H1 (cell line): ENCODE data around the gene MPHOSPH8.

Experiments
- BCL11A ChIP-seq, 2 experiments: IDR thresholded peaks; one replicate each; pipeline ENCODE4 v1.6.1; 2011; ENCODE audit warnings: low read depth in 2 of 2, low read length in 2 of 2, mild to moderate bottlenecking in 2 of 2
- CREB1 ChIP-seq: IDR thresholded peaks from 2 replicates; pipeline ENCODE4 v1.6.1; 2012; ENCODE audit warnings: inconsistent platforms
- EP300 ChIP-seq, 2 experiments: IDR thresholded peaks; 1 replicate in 1 of 2; 2 replicates in 1 of 2; pipeline ENCODE4 v1.6.1; 2011 to 2012; ENCODE audit warnings: low read depth in 2 of 2, low read length in 2 of 2, mild to moderate bottlenecking in 2 of 2, borderline replicate concordance in 1 of 2, inconsistent platforms in 1 of 2, moderate library complexity in 1 of 2
- GABPA ChIP-seq: IDR thresholded peaks from 2 replicates; pipeline ENCODE4 v1.6.1; 2011; ENCODE audit warnings: mild to moderate bottlenecking, low read length, moderate library complexity, borderline replicate concordance; ENCODE audit not compliant: insufficient read depth
- JUND ChIP-seq: IDR thresholded peaks from 2 replicates; pipeline ENCODE4 v1.6.1; 2011; ENCODE audit warnings: mild to moderate bottlenecking, improper control_type of control experiment, low read length
- POLR2A ChIP-seq, 2 experiments: IDR thresholded peaks; 1 replicate in 1 of 2; 2 replicates in 1 of 2; pipeline ENCODE4 v1.6.1; 2011; ENCODE audit warnings: low read depth in 2 of 2, low read length in 2 of 2, mild to moderate bottlenecking in 2 of 2; ENCODE audit errors: control extremely low read depth in 1 of 2
- TF ChIP-seq, protein P1 (sequence below), 3 experiments: IDR thresholded peaks; 1 replicate in 2 of 3; 2 replicates in 1 of 3; pipeline versions ENCODE4 v1.5.1 to v1.6.1; 2011; ENCODE audit warnings: low read length in 3 of 3, mild to moderate bottlenecking in 3 of 3, inconsistent platforms in 2 of 3, low read depth in 1 of 3, moderate library complexity in 1 of 3; ENCODE audit not compliant: insufficient read depth in 1 of 3; ENCODE audit errors: control extremely low read depth in 1 of 3
- TF ChIP-seq, protein P2 (sequence below): IDR thresholded peaks from 2 replicates; pipeline ENCODE4 v1.6.1; 2011; ENCODE audit warnings: low read depth, mild to moderate bottlenecking, low read length; ENCODE audit not compliant: insufficient read depth
- TF ChIP-seq, protein P3 (sequence below): IDR thresholded peaks from 2 replicates; pipeline ENCODE4 v1.6.1; 2012; ENCODE audit warnings: inconsistent platforms

DNA sequence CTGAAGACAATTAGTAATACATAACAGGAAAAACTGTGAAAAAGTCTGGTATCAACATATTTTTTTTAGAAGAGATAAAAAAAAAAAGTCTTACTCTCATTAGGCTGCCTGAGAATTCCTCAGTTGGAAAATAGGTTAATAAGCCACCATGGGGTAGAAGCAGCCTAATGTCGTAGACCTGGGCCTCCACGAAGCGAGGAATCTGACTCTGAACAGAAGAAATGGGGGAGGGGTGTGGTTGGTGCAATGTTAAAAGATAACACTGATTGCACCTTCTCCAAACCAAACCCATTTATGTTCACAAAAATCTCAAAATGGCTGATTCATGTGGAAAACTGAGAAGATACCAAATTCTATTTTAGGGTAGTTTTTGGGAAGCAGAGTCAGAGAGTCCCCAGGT, 62.4 kb downstream of the MPHOSPH8 start:
- TF ChIP-seq, protein P1, sequence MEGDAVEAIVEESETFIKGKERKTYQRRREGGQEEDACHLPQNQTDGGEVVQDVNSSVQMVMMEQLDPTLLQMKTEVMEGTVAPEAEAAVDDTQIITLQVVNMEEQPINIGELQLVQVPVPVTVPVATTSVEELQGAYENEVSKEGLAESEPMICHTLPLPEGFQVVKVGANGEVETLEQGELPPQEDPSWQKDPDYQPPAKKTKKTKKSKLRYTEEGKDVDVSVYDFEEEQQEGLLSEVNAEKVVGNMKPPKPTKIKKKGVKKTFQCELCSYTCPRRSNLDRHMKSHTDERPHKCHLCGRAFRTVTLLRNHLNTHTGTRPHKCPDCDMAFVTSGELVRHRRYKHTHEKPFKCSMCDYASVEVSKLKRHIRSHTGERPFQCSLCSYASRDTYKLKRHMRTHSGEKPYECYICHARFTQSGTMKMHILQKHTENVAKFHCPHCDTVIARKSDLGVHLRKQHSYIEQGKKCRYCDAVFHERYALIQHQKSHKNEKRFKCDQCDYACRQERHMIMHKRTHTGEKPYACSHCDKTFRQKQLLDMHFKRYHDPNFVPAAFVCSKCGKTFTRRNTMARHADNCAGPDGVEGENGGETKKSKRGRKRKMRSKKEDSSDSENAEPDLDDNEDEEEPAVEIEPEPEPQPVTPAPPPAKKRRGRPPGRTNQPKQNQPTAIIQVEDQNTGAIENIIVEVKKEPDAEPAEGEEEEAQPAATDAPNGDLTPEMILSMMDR (IDR thresholded peaks at IDR 0.05; ENCODE audit: control extremely low read depth in 1 of 3, insufficient read depth in 1 of 3, low read depth in 1 of 3, low read length in 3 of 3), result no peak
- TF ChIP-seq, protein P2, sequence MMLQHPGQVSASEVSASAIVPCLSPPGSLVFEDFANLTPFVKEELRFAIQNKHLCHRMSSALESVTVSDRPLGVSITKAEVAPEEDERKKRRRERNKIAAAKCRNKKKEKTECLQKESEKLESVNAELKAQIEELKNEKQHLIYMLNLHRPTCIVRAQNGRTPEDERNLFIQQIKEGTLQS, result no peak
- TF ChIP-seq, protein P3, sequence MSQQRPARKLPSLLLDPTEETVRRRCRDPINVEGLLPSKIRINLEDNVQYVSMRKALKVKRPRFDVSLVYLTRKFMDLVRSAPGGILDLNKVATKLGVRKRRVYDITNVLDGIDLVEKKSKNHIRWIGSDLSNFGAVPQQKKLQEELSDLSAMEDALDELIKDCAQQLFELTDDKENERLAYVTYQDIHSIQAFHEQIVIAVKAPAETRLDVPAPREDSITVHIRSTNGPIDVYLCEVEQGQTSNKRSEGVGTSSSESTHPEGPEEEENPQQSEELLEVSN, result no peak
- TF ChIP-seq GABPA, result no peak
- no peak for TF ChIP-seq POLR2A (IDR thresholded peaks at IDR 0.05; ENCODE audit: control extremely low read depth in 1 of 2, low read depth in 2 of 2, low read length in 2 of 2)
- TF ChIP-seq CREB1, result no peak
- no peak for TF ChIP-seq EP300 (IDR thresholded peaks at IDR 0.05; ENCODE audit: borderline replicate concordance in 1 of 2, low read depth in 2 of 2, low read length in 2 of 2)
- TF ChIP-seq BCL11A (IDR thresholded peaks at IDR 0.05; ENCODE audit: low read depth in 2 of 2, low read length in 2 of 2), result no peak
- TF ChIP-seq JUND, result no peak
